Astrocyte (in vitro differentiated cells and primary cell): Measurements from ENCODE around the gene HYLS1. TPM values are rescaled to one million over a fixed set of nuclear protein-coding genes. Genes with fewer than 3 reads are reported as not detected.

Source experiments
- DNase-seq: peaks from one replicate; pipeline ENCODE4 v3.0.0-alpha.2; 2010; ENCODE audit warnings: low read depth
- FAIRE-seq: peaks from 2 replicates; lab custom pipeline; 2011; peaks lifted over from hg19 to GRCh38; lab: Jason Lieb, UNC
- H2AFZ ChIP-seq: 2 replicates; pipeline ENCODE4 v1.6.0; 2012; ENCODE audit warnings: low read depth, low read length, inconsistent platforms
- H3K27ac ChIP-seq: 2 replicates; pipeline ENCODE4 v1.5.1; 2011; ENCODE audit warnings: low read depth, low read length, inconsistent platforms
- H3K27me3 ChIP-seq: 2 replicates; pipeline ENCODE4 v1.6.0; 2011; ENCODE audit warnings: low read length, inconsistent platforms; ENCODE audit not compliant: insufficient read depth
- H3K36me3 ChIP-seq: 2 replicates; pipeline ENCODE4 v1.5.1; 2011; ENCODE audit warnings: low read length, inconsistent platforms; ENCODE audit not compliant: insufficient read depth
- H3K4me1 ChIP-seq: 2 replicates; pipeline ENCODE4 v1.5.1; 2011; ENCODE audit warnings: low read length, inconsistent platforms; ENCODE audit not compliant: insufficient read depth
- H3K4me2 ChIP-seq: 2 replicates; pipeline ENCODE4 v1.6.0; 2012; ENCODE audit warnings: low read length, inconsistent platforms
- H3K4me3 ChIP-seq: 2 replicates; pipeline ENCODE4 v1.5.1; 2011; ENCODE audit warnings: low read depth, mild to moderate bottlenecking, low read length, inconsistent platforms; ENCODE audit not compliant: insufficient read depth
- H3K79me2 ChIP-seq: 2 replicates; pipeline ENCODE4 v1.6.0; 2012; ENCODE audit warnings: mild to moderate bottlenecking, low read length, inconsistent platforms; ENCODE audit not compliant: insufficient read depth
- H3K9ac ChIP-seq: 2 replicates; pipeline ENCODE4 v1.6.0; 2012; ENCODE audit warnings: mild to moderate bottlenecking, low read length, inconsistent platforms
- H3K9me3 ChIP-seq: 2 replicates; pipeline ENCODE4 v1.5.1; 2012; ENCODE audit warnings: low read depth, mild to moderate bottlenecking, low read length, inconsistent platforms; ENCODE audit not compliant: insufficient read depth
- H4K20me1 ChIP-seq: 2 replicates; pipeline ENCODE4 v1.6.0; 2012; ENCODE audit warnings: low read length, inconsistent platforms; ENCODE audit not compliant: insufficient read depth
- H3K27ac Mint-ChIP-seq: one replicate; pipeline ENCODE4 v1.8.0; 2021; ENCODE audit warnings: mild to moderate bottlenecking, mixed read lengths; ENCODE audit not compliant: unreplicated experiment
- H3K27me3 Mint-ChIP-seq: one replicate; pipeline ENCODE4 v1.8.0; 2021; ENCODE audit warnings: low read depth, mixed read lengths; ENCODE audit not compliant: unreplicated experiment
- H3K36me3 Mint-ChIP-seq: one replicate; pipeline ENCODE4 v1.8.0; 2021; ENCODE audit warnings: low read depth, mixed read lengths; ENCODE audit not compliant: unreplicated experiment
- H3K4me1 Mint-ChIP-seq: one replicate; pipeline ENCODE4 v1.8.0; 2021; ENCODE audit warnings: low read depth, mixed read lengths; ENCODE audit not compliant: unreplicated experiment
- H3K4me3 Mint-ChIP-seq: one replicate; pipeline ENCODE4 v1.8.0; 2021; ENCODE audit warnings: mild to moderate bottlenecking, moderate library complexity, mixed read lengths; ENCODE audit not compliant: unreplicated experiment
- H3K9me3 Mint-ChIP-seq: one replicate; pipeline ENCODE4 v1.8.0; 2021; ENCODE audit warnings: mild to moderate bottlenecking, mixed read lengths; ENCODE audit not compliant: unreplicated experiment
- CTCF ChIP-seq: IDR thresholded peaks from 2 replicates; pipeline ENCODE4 v1.5.1; 2011; ENCODE audit warnings: low read depth, mild to moderate bottlenecking, inconsistent platforms, low read length, moderate library complexity; ENCODE audit not compliant: insufficient read depth
- EZH2 ChIP-seq: IDR thresholded peaks from 2 replicates; pipeline ENCODE4 v1.6.1; 2012; ENCODE audit warnings: mild to moderate bottlenecking, low read length, inconsistent platforms; ENCODE audit not compliant: insufficient read depth
- total RNA-seq: library from RNA; stranded (reverse); gene quantifications from 2 replicates; pipeline ENCODE4 v1.2.1, GENCODE V29; 2021

HYLS1 gene
- total RNA-seq, 1 donor from 2014 or later, result 3.2 TPM

- H3K9ac ChIP-seq, result no peak overlapping the region
- no peaks in the 10 kb centered on the region for H4K20me1 ChIP-seq
- TF ChIP-seq CTCF (peak; percentile 81), EZH2 (no peak)
- peaks cover 4% of the 10 kb centered on the region for H3K4me1 Mint-ChIP-seq
- H3K4me2 ChIP-seq, result no peak overlapping the region
- no peak overlapping the region for H3K4me3 Mint-ChIP-seq
- no peaks in the 10 kb centered on the region for H3K9me3 Mint-ChIP-seq
- no peak overlapping the region for H2AFZ ChIP-seq
- no peak overlapping the region for H3K27ac ChIP-seq
- H3K27me3 Mint-ChIP-seq, result peaks cover 15% of the 10 kb centered on the region
- H3K79me2 ChIP-seq, result no peaks in the 10 kb centered on the region
- H3K36me3 ChIP-seq, result no peaks in the 10 kb centered on the region
- H3K4me3 ChIP-seq, result no peak overlapping the region
- no peaks in the 10 kb centered on the region for H3K36me3 Mint-ChIP-seq
- DNase-seq, result peak; percentile 33
- peaks cover 10% of the 10 kb centered on the region for H3K27me3 ChIP-seq
- H3K4me1 ChIP-seq, result no peaks in the 10 kb centered on the region
- H3K9me3 ChIP-seq, result no peaks in the 10 kb centered on the region
- no peak overlapping the region for H3K27ac Mint-ChIP-seq
- FAIRE-seq, result peak; percentile 85
These were observed 35.6 kb downstream of the HYLS1 start for GRCh38 chr11:125923012-125923579.

DNA sequence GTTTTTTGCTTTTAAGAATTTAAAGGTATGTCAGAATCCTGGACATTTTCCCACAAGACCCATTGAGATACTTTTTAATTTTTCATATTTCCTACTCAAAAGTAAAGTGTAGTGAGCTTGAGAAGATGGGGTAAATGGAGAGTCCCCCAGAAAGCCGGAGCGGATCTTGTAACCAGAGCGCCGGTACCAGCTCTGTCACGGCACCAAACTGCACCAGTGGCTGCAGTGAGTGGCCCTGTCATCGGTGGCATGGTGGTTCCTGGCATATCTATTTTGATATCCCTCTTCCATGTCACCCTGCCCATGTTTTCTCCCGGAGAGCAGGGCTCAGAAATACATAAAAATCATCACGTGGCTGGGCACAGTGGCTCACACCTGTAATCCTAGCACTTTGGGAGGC, 36.2 kb downstream of the HYLS1 start:
- no peak overlapping the region for H2AFZ ChIP-seq
- H3K36me3 ChIP-seq, result no peaks in the 10 kb centered on the region
- H4K20me1 ChIP-seq, result no peaks in the 10 kb centered on the region
- no peak overlapping the region for H3K9ac ChIP-seq
- Mint-ChIP-seq H3K9me3 (no peaks in the 10 kb centered on the region), H3K27ac (no peak overlapping the region), H3K27me3 (peaks cover 15% of the 10 kb centered on the region), H3K4me3 (no peak overlapping the region), H3K4me1 (peaks cover 4% of the 10 kb centered on the region), H3K36me3 (no peaks in the 10 kb centered on the region)
- no peak overlapping the region for H3K4me3 ChIP-seq
- no peak overlapping the region for H3K27ac ChIP-seq
- H3K27me3 ChIP-seq, result peaks cover 10% of the 10 kb centered on the region
- H3K79me2 ChIP-seq, result no peaks in the 10 kb centered on the region
- FAIRE-seq (no peak), DNase-seq (no peak)
- no peaks in the 10 kb centered on the region for H3K4me1 ChIP-seq
- no peak overlapping the region for H3K4me2 ChIP-seq
- TF ChIP-seq EZH2 (no peak), CTCF (no peak)
- no peaks in the 10 kb centered on the region for H3K9me3 ChIP-seq

GRCh38 chr11:125924384-125925007, 37.0 kb downstream of the HYLS1 start:
- Mint-ChIP-seq H3K4me3 (no peak overlapping the region), H3K27me3 (peaks cover 12% of the 10 kb centered on the region), H3K36me3 (no peaks in the 10 kb centered on the region), H3K27ac (no peak overlapping the region), H3K4me1 (peaks cover 4% of the 10 kb centered on the region), H3K9me3 (no peaks in the 10 kb centered on the region)
- Histone ChIP-seq H3K4me2 (no peak overlapping the region), H3K9me3 (no peaks in the 10 kb centered on the region), H3K27me3 (peaks cover 8% of the 10 kb centered on the region), H3K27ac (no peak overlapping the region), H3K36me3 (no peaks in the 10 kb centered on the region), H3K4me3 (no peak overlapping the region), H3K9ac (no peak overlapping the region), H3K4me1 (no peaks in the 10 kb centered on the region), H3K79me2 (no peaks in the 10 kb centered on the region), H4K20me1 (no peaks in the 10 kb centered on the region), H2AFZ (no peak overlapping the region)
- FAIRE-seq (no peak), DNase-seq (no peak)
- TF ChIP-seq CTCF (no peak), EZH2 (no peak)
